ENCODE results near the gene RIMKLB.

RIMKLB gene

GRCh38 chr12:8770499-8770898, 72.7 kb downstream of the RIMKLB start:
- ATAC-seq, result no peak
- TF ChIP-seq ZNF8 (CRISPR knock-in tag; IDR thresholded peaks at IDR 0.05) (no peak), BACH2 (CRISPR knock-in tag; IDR thresholded peaks at IDR 0.05; ENCODE audit: borderline replicate concordance) (no peak), CSRNP3 (CRISPR knock-in tag; IDR thresholded peaks at IDR 0.05) (no peak), POU6F1 (CRISPR knock-in tag; IDR thresholded peaks at IDR 0.05; ENCODE audit: borderline replicate concordance, low read depth) (no peak), ZC3H10 (CRISPR knock-in tag; IDR thresholded peaks at IDR 0.05) (no peak), ISL1 (CRISPR knock-in tag; IDR thresholded peaks at IDR 0.05) (no peak), TSHZ2 (CRISPR knock-in tag; IDR thresholded peaks at IDR 0.05) (no peak), PPARA (CRISPR knock-in tag; IDR thresholded peaks at IDR 0.05; ENCODE audit: borderline replicate concordance) (no peak), CREB5 (CRISPR knock-in tag; IDR thresholded peaks at IDR 0.05; ENCODE audit: low read depth) (no peak)

GRCh38 chr12:8771072-8771471, 73.3 kb downstream of the RIMKLB start:
- no peak for TF ChIP-seq ARNTL (CRISPR knock-in tag; IDR thresholded peaks at IDR 0.05; ENCODE audit: borderline replicate concordance, low read depth)
- no peak for TF ChIP-seq CREB5 (CRISPR knock-in tag; IDR thresholded peaks at IDR 0.05; ENCODE audit: low read depth)
- no peak for TF ChIP-seq TCF4 (CRISPR knock-in tag; IDR thresholded peaks at IDR 0.05; ENCODE audit: borderline replicate concordance)
- TF ChIP-seq PPARA (CRISPR knock-in tag; IDR thresholded peaks at IDR 0.05; ENCODE audit: borderline replicate concordance), result no peak
- TF ChIP-seq OSR1 (CRISPR knock-in tag; IDR thresholded peaks at IDR 0.05), result no peak
- ATAC-seq, result no peak

GRCh38 chr12:8773461-8773860, 75.7 kb downstream of the RIMKLB start:
- ATAC-seq, result no peak
- TF ChIP-seq TCF4 (CRISPR knock-in tag; IDR thresholded peaks at IDR 0.05; ENCODE audit: borderline replicate concordance) (no peak), RARB (CRISPR knock-in tag; IDR thresholded peaks at IDR 0.05) (no peak), PATZ1 (CRISPR knock-in tag; IDR thresholded peaks at IDR 0.05; ENCODE audit: borderline replicate concordance) (no peak), CSDC2 (CRISPR knock-in tag; IDR thresholded peaks at IDR 0.05) (no peak), ZNF70 (CRISPR knock-in tag; IDR thresholded peaks at IDR 0.05) (no peak), ESRRG (CRISPR knock-in tag; IDR thresholded peaks at IDR 0.05) (no peak), TSHZ2 (CRISPR knock-in tag; IDR thresholded peaks at IDR 0.05) (no peak), SNAI2 (CRISPR knock-in tag; IDR thresholded peaks at IDR 0.05) (no peak), ZNF565 (CRISPR knock-in tag; conservative IDR thresholded peaks at IDR 0.05; ENCODE audit: low read depth) (no peak), ZFP3 (CRISPR knock-in tag; IDR thresholded peaks at IDR 0.05) (no peak), CREB5 (CRISPR knock-in tag; IDR thresholded peaks at IDR 0.05; ENCODE audit: low read depth) (no peak), TOX (CRISPR knock-in tag; IDR thresholded peaks at IDR 0.05; ENCODE audit: borderline replicate concordance) (no peak), CSRNP3 (CRISPR knock-in tag; IDR thresholded peaks at IDR 0.05) (no peak), ZC3H10 (CRISPR knock-in tag; IDR thresholded peaks at IDR 0.05) (no peak), BACH2 (CRISPR knock-in tag; IDR thresholded peaks at IDR 0.05; ENCODE audit: borderline replicate concordance) (no peak)
